ENCODE measurements around the gene EFR3B.

GRCh38 chr2:25112113-25112512 lies 70.2 kb downstream of the EFR3B start:
- TF ChIP-seq POLR2A (IDR thresholded peaks at IDR 0.05; ENCODE audit: low read depth, low read length) (no peak), TAF1 (IDR thresholded peaks at IDR 0.05; ENCODE audit: low read depth, low read length) (no peak), POLR2AphosphoS5 (IDR thresholded peaks at IDR 0.05; ENCODE audit: low read depth, low read length) (no peak), PAX5 (IDR thresholded peaks at IDR 0.05; ENCODE audit: insufficient read depth, low read length, severe bottlenecking) (no peak)

Measured in GM12891 (cell line).